Liver (tissue), 3 donors: ENCODE measurements around the gene SLIT1.

Experiments used
- GABPA ChIP-seq, 2 donors: IDR thresholded peaks in 1 of 2; conservative IDR thresholded peaks in 1 of 2; 2 replicates each; pipeline ENCODE4 v1.6.1; 2016; ENCODE audit warnings: antibody characterized with exemption in 2 of 2, mild to moderate bottlenecking in 1 of 2, moderate library complexity in 1 of 2
- HNF4A ChIP-seq, 2 donors: conservative IDR thresholded peaks; 2 replicates each; pipeline ENCODE4 v1.6.1; 2016; ENCODE audit warnings: antibody characterized with exemption in 2 of 2, mild to moderate bottlenecking in 2 of 2
- SP1 ChIP-seq: IDR thresholded peaks from 2 replicates; pipeline ENCODE4 v1.6.1; 2018; ENCODE audit warnings: antibody characterized with exemption, mild to moderate bottlenecking
- TF ChIP-seq, protein P1 (sequence below): fragments of 150-350 bp; IDR thresholded peaks from 2 replicates; pipeline ENCODE4 v1.5.1; 2017; ENCODE audit warnings: improper control_type of control experiment, low read depth, low read length; ENCODE audit not compliant: missing input control
- TF ChIP-seq, protein P2 (sequence below): IDR thresholded peaks from 2 replicates; pipeline ENCODE4 v1.6.1; 2016; ENCODE audit warnings: antibody characterized with exemption
- donor health status: healthy.
- donor health status: healthy.

DNA sequence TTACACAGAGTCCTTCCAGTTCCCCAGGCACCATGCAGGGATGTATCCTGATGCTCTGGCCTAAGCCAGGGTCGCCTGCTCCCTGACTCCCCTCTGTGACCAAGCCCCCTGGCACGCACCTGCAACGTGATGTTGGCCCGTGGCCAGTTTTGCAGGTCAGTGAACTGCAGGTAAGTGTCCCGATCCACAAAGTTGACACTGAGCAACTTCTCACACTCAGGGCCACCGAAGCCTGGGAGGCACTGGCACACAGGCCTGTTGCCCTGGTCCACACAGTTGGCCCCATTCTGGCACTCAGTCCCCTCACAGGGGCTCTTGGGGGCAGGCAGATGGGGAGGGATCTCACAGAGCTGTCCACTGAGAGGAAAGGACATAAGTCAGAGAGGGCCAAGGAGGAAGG is 179.4 kb downstream of the SLIT1 start:
- TF ChIP-seq SP1 (no peak), HNF4A (conservative IDR thresholded peaks at IDR 0.05) (no peak), GABPA (IDR thresholded peaks at IDR 0.05 in 1 of 2, conservative IDR thresholded peaks at IDR 0.05 in 1 of 2) (no peak)
- TF ChIP-seq, protein P1, sequence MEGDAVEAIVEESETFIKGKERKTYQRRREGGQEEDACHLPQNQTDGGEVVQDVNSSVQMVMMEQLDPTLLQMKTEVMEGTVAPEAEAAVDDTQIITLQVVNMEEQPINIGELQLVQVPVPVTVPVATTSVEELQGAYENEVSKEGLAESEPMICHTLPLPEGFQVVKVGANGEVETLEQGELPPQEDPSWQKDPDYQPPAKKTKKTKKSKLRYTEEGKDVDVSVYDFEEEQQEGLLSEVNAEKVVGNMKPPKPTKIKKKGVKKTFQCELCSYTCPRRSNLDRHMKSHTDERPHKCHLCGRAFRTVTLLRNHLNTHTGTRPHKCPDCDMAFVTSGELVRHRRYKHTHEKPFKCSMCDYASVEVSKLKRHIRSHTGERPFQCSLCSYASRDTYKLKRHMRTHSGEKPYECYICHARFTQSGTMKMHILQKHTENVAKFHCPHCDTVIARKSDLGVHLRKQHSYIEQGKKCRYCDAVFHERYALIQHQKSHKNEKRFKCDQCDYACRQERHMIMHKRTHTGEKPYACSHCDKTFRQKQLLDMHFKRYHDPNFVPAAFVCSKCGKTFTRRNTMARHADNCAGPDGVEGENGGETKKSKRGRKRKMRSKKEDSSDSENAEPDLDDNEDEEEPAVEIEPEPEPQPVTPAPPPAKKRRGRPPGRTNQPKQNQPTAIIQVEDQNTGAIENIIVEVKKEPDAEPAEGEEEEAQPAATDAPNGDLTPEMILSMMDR = no peak
- TF ChIP-seq, protein P2, sequence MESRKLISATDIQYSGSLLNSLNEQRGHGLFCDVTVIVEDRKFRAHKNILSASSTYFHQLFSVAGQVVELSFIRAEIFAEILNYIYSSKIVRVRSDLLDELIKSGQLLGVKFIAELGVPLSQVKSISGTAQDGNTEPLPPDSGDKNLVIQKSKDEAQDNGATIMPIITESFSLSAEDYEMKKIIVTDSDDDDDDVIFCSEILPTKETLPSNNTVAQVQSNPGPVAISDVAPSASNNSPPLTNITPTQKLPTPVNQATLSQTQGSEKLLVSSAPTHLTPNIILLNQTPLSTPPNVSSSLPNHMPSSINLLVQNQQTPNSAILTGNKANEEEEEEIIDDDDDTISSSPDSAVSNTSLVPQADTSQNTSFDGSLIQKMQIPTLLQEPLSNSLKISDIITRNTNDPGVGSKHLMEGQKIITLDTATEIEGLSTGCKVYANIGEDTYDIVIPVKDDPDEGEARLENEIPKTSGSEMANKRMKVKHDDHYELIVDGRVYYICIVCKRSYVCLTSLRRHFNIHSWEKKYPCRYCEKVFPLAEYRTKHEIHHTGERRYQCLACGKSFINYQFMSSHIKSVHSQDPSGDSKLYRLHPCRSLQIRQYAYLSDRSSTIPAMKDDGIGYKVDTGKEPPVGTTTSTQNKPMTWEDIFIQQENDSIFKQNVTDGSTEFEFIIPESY = no peak
